SK-N-SH treated with all-trans-retinoic acid at 6 μM for 48 hours (cell line): ENCODE data around the gene STX5.

Experiments used
- ATAC-seq: fragments of 200-7000 bp; cut with Tn5 transposase; 3 replicates; pipeline ENCODE4 v1.9.1; 2020; ENCODE audit warnings: mild to moderate bottlenecking, moderate library complexity
- ARNTL ChIP-seq: fragments of 450-650 bp; formaldehyde crosslinking; IDR thresholded peaks from 2 replicates; pipeline ENCODE4 v1.5.0; 2020; ENCODE audit warnings: low read depth, mild to moderate bottlenecking, moderate library complexity, borderline replicate concordance
- BACH2 ChIP-seq: fragments of 250-450 bp; sonication (Bioruptor Pico); IDR thresholded peaks from 2 replicates; pipeline ENCODE4 v1.9.0; 2021; ENCODE audit warnings: mild to moderate bottlenecking, borderline replicate concordance
- CSDC2 ChIP-seq: fragments of 250-450 bp; sonication (Bioruptor Pico); IDR thresholded peaks from 2 replicates; pipeline ENCODE4 v1.5.0; 2020; ENCODE audit warnings: mild to moderate bottlenecking, moderate library complexity
- ESRRG ChIP-seq: fragments of 250-450 bp; sonication (Bioruptor Pico); IDR thresholded peaks from 2 replicates; pipeline ENCODE4 v1.6.1; 2021; ENCODE audit warnings: mild to moderate bottlenecking
- GLIS3 ChIP-seq: fragments of 250-450 bp; sonication (Bioruptor Pico); IDR thresholded peaks from 2 replicates; pipeline ENCODE4 v1.5.0; 2020; ENCODE audit warnings: mild to moderate bottlenecking, moderate library complexity
- ISL1 ChIP-seq: fragments of 250-450 bp; sonication (Bioruptor Pico); IDR thresholded peaks from 2 replicates; pipeline ENCODE4 v2.1.2; 2022; ENCODE audit warnings: mild to moderate bottlenecking, moderate library complexity
- PPARA ChIP-seq: fragments of 250-450 bp; sonication (Bioruptor Pico); IDR thresholded peaks from 2 replicates; pipeline ENCODE4 v1.5.0; 2020; ENCODE audit warnings: mild to moderate bottlenecking, borderline replicate concordance
- RARB ChIP-seq: fragments of 250-450 bp; sonication (Bioruptor Pico); IDR thresholded peaks from 2 replicates; pipeline ENCODE4 v1.8.0; 2021; ENCODE audit warnings: mild to moderate bottlenecking, moderate library complexity
- SNAI2 ChIP-seq: fragments of 250-450 bp; sonication (Bioruptor Pico); IDR thresholded peaks from 2 replicates; pipeline ENCODE4 v1.5.0; 2020; ENCODE audit warnings: mild to moderate bottlenecking, moderate library complexity
- TCF4 ChIP-seq: fragments of 250-450 bp; sonication (Bioruptor Pico); IDR thresholded peaks from 2 replicates; pipeline ENCODE4 v1.8.0; 2021; ENCODE audit warnings: mild to moderate bottlenecking, moderate library complexity, borderline replicate concordance
- TOX ChIP-seq: fragments of 250-450 bp; sonication (Bioruptor Pico); IDR thresholded peaks from 2 replicates; pipeline ENCODE4 v1.8.0; 2021; ENCODE audit warnings: mild to moderate bottlenecking, moderate library complexity, borderline replicate concordance
- TSHZ2 ChIP-seq: fragments of 250-450 bp; sonication (Bioruptor Pico); IDR thresholded peaks from 2 replicates; pipeline ENCODE4 v1.5.0; 2020; ENCODE audit warnings: mild to moderate bottlenecking, moderate library complexity
- ZC3H10 ChIP-seq: fragments of 250-450 bp; sonication (Bioruptor Pico); IDR thresholded peaks from 2 replicates; pipeline ENCODE4 v1.5.1; 2021; ENCODE audit warnings: mild to moderate bottlenecking, moderate library complexity
- ZFP3 ChIP-seq: fragments of 250-450 bp; sonication (Bioruptor Pico); IDR thresholded peaks from 2 replicates; pipeline ENCODE4 v1.5.0; 2020; ENCODE audit warnings: mild to moderate bottlenecking, moderate library complexity
- ZFP30 ChIP-seq: fragments of 450-650 bp; formaldehyde crosslinking; IDR thresholded peaks from 2 replicates; pipeline ENCODE4 v1.5.0; 2022; ENCODE audit warnings: mild to moderate bottlenecking, moderate library complexity
- ZNF565 ChIP-seq: fragments of 450-650 bp; formaldehyde crosslinking; conservative IDR thresholded peaks from 2 replicates; pipeline ENCODE4 v1.5.0; 2020; ENCODE audit warnings: low read depth, mild to moderate bottlenecking, moderate library complexity
- ZNF8 ChIP-seq: fragments of 450-650 bp; formaldehyde crosslinking; IDR thresholded peaks from 2 replicates; pipeline ENCODE4 v1.5.0; 2020; ENCODE audit warnings: mild to moderate bottlenecking, moderate library complexity
- TF ChIP-seq, protein P1 (sequence below): fragments of 250-450 bp; sonication (Bioruptor Pico); IDR thresholded peaks from 2 replicates; pipeline ENCODE4 v1.8.0; 2021; ENCODE audit warnings: low read depth, mild to moderate bottlenecking, moderate library complexity, borderline replicate concordance
- TF ChIP-seq, protein P2 (sequence below): fragments of 250-450 bp; sonication (Bioruptor Pico); IDR thresholded peaks from 2 replicates; pipeline ENCODE4 v1.5.1; 2020; ENCODE audit warnings: low read depth, mild to moderate bottlenecking, moderate library complexity
- TF ChIP-seq, protein P3 (sequence below): fragments of 250-450 bp; sonication (Bioruptor Pico); IDR thresholded peaks from 2 replicates; pipeline ENCODE4 v1.5.1; 2021; ENCODE audit warnings: mild to moderate bottlenecking, moderate library complexity
- TF ChIP-seq, protein P4 (sequence below): fragments of 250-450 bp; sonication (Bioruptor Pico); IDR thresholded peaks from 2 replicates; pipeline ENCODE4 v1.8.0; 2020; ENCODE audit warnings: mild to moderate bottlenecking, moderate library complexity, borderline replicate concordance

STX5 gene

GRCh38 chr11:62811659-62812058 lies 20.2 kb downstream of the STX5 start:
- TF ChIP-seq CSDC2 (CRISPR knock-in tag) (no peak), SNAI2 (CRISPR knock-in tag) (no peak), TCF4 (no peak), ZFP3 (CRISPR knock-in tag) (no peak), TSHZ2 (CRISPR knock-in tag) (no peak), ZNF8 (CRISPR knock-in tag) (no peak), GLIS3 (no peak), ZC3H10 (CRISPR knock-in tag) (no peak), BACH2 (no peak), ZNF565 (CRISPR knock-in tag) (no peak), TOX (CRISPR knock-in tag) (no peak)
- TF ChIP-seq, protein P1, sequence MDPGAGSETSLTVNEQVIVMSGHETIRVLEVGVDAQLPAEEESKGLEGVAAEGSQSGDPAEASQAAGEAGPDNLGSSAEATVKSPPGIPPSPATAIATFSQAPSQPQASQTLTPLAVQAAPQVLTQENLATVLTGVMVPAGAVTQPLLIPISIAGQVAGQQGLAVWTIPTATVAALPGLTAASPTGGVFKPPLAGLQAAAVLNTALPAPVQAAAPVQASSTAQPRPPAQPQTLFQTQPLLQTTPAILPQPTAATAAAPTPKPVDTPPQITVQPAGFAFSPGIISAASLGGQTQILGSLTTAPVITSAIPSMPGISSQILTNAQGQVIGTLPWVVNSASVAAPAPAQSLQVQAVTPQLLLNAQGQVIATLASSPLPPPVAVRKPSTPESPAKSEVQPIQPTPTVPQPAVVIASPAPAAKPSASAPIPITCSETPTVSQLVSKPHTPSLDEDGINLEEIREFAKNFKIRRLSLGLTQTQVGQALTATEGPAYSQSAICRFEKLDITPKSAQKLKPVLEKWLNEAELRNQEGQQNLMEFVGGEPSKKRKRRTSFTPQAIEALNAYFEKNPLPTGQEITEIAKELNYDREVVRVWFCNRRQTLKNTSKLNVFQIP (CRISPR knock-in tag), result no peak
- TF ChIP-seq, protein P2, sequence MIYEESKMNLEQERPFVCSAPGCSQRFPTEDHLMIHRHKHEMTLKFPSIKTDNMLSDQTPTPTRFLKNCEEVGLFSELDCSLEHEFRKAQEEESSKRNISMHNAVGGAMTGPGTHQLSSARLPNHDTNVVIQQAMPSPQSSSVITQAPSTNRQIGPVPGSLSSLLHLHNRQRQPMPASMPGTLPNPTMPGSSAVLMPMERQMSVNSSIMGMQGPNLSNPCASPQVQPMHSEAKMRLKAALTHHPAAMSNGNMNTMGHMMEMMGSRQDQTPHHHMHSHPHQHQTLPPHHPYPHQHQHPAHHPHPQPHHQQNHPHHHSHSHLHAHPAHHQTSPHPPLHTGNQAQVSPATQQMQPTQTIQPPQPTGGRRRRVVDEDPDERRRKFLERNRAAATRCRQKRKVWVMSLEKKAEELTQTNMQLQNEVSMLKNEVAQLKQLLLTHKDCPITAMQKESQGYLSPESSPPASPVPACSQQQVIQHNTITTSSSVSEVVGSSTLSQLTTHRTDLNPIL, result no peak
- TF ChIP-seq, protein P3, sequence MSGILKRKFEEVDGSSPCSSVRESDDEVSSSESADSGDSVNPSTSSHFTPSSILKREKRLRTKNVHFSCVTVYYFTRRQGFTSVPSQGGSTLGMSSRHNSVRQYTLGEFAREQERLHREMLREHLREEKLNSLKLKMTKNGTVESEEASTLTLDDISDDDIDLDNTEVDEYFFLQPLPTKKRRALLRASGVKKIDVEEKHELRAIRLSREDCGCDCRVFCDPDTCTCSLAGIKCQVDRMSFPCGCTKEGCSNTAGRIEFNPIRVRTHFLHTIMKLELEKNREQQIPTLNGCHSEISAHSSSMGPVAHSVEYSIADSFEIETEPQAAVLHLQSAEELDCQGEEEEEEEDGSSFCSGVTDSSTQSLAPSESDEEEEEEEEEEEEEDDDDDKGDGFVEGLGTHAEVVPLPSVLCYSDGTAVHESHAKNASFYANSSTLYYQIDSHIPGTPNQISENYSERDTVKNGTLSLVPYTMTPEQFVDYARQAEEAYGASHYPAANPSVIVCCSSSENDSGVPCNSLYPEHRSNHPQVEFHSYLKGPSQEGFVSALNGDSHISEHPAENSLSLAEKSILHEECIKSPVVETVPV, result no peak
- peak; percentile 19; the same call in 1 of the 3 replicates for ATAC-seq

GRCh38 chr11:62810748-62811147 lies 21.1 kb downstream of the STX5 start:
- no peak for TF ChIP-seq RARB
- TF ChIP-seq ARNTL (CRISPR knock-in tag), result no peak
- no peak for TF ChIP-seq ISL1 (CRISPR knock-in tag)
- no peak for TF ChIP-seq BACH2
- TF ChIP-seq ZC3H10 (CRISPR knock-in tag), result no peak
- no peak for TF ChIP-seq CSDC2 (CRISPR knock-in tag)
- TF ChIP-seq SNAI2 (CRISPR knock-in tag), result no peak
- TF ChIP-seq ZNF565 (CRISPR knock-in tag), result no peak
- TF ChIP-seq ZFP30, result no peak
- no peak for TF ChIP-seq ESRRG (CRISPR knock-in tag)
- TF ChIP-seq GLIS3, result no peak
- TF ChIP-seq, protein P2, result no peak
- no peak for TF ChIP-seq ZFP3 (CRISPR knock-in tag)
- no peak for TF ChIP-seq TCF4
- TF ChIP-seq TSHZ2 (CRISPR knock-in tag), result no peak
- TF ChIP-seq, protein P3, result no peak
- TF ChIP-seq, protein P4, sequence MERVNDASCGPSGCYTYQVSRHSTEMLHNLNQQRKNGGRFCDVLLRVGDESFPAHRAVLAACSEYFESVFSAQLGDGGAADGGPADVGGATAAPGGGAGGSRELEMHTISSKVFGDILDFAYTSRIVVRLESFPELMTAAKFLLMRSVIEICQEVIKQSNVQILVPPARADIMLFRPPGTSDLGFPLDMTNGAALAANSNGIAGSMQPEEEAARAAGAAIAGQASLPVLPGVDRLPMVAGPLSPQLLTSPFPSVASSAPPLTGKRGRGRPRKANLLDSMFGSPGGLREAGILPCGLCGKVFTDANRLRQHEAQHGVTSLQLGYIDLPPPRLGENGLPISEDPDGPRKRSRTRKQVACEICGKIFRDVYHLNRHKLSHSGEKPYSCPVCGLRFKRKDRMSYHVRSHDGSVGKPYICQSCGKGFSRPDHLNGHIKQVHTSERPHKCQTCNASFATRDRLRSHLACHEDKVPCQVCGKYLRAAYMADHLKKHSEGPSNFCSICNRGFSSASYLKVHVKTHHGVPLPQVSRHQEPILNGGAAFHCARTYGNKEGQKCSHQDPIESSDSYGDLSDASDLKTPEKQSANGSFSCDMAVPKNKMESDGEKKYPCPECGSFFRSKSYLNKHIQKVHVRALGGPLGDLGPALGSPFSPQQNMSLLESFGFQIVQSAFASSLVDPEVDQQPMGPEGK, result no peak
- no peak for TF ChIP-seq PPARA (CRISPR knock-in tag)
- no peak for ATAC-seq
